Retina (tissue), 1 donor: ENCODE data around the gene GTF3C2.
"Not testable (repeated sequence)": the region's sequence is repeated elsewhere in the genome, so short reads cannot be mapped to it uniquely, and the experiment has no call there.

ENCODE experiments used
- DNase-seq: peaks from one replicate; pipeline ENCODE4 v3.0.0-alpha.2; 2016

GTF3C2 gene

DNA sequence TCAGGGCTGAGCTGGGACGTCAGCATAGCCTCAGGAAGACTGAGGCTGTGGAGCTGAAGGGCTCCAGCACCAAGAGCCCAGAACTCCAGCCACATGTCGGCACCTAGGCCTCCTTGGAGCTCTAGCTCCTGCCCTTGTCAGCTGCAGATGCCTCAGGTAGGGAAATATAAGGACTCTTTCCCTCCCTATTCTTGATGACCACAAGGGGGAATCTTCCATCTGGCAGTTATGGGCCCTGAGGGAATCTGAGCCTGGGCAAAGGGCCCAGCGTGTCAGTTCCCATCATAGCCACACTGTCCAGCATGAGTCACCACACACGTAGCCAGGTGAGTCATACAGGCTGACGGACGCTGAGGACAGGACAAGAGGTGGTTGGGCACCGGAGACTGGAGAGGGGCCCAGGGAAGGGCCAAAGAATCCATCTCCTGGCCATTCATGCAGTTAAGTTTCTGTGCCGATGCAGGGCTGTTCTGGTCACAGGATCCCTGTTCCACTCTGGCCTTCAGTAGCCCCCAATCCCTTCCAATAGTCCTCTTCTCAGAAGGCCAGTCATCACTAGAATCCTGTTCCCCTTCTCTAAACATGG is 35.5 kb downstream of the GTF3C2 start:
- no peak for DNase-seq

DNA sequence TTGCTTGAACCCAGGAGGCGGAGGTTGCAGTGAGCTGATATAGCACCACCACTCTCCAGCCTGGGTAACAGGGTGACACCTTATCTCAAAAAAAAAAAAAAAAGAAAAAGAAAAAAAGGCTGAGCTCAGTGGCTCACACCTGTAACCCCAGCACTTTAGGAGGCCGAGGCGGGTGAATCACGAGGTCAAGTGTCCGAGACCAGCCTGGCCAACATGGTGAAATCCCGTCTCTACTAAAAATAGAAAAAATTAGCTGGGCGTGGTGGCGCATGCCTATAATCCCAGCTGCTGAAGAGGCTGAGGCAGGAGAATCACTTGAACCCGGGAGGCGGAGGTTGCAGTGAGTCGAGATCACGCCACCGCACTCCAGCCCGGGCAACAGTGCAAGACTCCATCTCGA is 36.7 kb downstream of the GTF3C2 start:
- not testable (repeated sequence) for DNase-seq

DNA sequence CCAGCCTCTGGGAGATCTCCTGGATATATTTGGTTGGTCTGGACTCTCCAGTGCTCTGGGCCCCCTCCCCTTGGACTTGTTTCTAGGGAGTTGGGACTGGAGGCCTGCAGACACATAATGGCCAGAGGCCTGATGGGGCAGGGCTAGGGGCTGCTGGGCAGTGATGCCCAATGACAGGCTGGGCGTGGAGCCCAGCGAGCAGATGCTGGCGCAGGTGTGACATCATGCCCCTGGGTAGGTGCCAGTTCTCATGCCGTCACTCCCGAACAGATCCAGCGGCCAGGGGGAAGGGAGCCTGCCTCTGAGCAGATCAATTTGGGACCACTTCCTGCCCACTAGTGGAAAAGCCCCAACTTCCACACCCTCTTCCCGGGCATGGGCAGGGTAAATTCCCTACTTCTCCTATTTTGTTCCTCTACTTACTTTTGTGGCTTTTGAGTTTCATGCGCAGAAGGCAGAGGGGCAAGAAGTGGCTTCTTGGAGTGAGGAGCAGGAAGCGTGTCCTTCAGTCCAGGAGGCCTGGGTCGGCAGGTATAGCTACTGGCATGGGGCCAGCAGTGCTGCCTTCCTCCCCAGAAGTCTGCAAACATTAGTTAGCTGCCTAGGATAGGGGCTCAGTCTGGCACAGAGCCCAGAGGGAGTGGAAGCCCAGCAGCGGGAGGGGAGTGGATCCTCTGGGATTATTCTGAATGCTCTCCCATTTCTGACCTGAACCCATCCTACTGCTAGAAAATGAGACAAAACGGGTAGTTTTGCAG is 39.7 kb downstream of the GTF3C2 start:
- DNase-seq, result no peak

DNA sequence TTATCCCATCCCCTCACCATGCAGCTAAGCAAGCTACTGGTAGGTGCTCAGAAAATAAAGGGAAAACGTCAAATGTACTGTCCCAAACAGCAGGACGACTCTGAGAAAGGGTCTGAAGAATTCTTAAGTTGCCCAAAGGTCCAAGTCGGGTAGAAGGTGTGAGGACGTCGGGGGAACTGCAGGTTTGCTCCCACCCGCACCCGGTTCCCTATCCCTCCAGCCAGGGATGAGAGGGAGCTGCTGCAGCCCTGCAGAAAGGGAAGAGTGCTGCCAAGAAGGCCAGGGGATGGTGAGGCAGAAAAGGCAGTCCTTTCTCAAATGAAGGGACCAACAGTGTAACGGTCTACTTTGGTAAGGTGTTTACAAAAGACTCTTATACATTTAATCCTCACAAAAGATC is 41.4 kb downstream of the GTF3C2 start:
- no peak for DNase-seq

DNA sequence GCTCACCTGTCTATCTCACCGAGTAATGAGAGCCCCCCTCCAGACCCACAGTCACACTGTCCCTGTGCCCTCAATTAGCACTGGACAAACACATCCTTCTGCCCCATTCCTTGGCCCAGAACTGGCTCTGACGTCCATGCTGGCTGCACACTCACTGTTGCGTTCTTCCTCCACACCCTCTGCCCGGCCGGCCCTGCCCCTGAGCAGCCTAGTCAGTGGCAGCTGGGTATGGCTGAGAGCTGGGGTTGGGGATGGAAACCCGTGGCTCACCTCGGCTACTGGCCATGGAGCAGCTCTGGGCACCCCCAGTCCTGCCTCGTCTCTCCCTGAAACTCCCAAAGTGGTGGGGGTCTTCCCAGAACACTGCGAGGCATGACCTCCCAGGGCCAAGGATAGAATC is 41.9 kb downstream of the GTF3C2 start:
- no peak for DNase-seq

DNA sequence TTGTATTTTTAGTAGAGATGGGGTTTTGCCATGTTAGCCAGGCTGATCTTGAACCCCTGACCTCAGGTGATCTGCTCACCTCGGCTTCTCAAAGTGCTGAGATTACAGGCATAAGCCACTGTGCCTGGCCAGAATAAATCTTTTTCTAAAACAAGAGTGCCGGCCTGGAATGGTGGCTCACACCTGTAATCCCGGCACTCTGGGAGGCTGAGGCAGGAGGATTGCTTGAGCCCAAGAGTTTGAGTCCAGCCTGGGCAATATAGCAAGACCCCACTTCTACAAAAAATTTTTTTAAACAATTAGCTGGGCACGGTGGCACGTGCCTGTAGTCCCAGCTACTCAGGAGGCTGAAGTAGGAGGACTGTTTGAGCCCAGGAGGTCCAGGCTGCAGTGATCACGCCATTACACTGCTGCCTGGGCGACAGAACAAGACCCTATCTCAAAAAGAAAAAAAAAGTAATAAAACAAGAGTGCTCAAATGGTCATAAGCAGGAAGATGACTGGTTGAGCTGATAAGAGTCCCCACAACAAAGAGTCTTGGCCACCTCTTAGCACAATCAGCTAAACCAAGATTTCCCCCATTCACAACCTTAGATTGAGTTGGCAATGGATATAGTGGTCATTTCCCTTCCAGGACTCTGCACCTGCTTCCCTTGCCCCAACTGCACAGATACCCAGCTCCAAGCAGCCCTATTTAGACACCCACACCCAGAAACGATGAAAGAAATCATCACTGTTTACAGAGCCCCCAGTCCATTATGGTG is 42.5 kb downstream of the GTF3C2 start:
- DNase-seq, result no peak

DNA sequence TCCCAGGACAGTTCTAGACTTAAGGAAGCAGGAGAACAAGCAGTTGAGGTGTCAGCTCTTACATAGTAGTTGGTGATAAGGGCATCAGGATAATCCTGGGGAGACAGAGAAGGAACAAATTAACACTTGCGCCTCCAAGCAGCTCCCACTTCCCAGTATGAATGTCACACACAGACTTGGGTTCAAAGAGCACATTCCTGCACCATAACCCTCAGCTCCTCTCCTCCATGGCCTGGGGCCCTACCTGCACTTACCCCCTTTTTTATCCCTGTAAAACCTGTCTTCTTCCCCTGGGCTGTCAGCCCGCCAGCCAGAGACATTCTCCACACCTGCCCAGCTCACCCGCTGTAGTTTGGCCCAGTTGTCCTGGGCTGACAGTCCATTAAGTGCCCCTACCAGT is 44.4 kb downstream of the GTF3C2 start:
- no peak for DNase-seq

DNA sequence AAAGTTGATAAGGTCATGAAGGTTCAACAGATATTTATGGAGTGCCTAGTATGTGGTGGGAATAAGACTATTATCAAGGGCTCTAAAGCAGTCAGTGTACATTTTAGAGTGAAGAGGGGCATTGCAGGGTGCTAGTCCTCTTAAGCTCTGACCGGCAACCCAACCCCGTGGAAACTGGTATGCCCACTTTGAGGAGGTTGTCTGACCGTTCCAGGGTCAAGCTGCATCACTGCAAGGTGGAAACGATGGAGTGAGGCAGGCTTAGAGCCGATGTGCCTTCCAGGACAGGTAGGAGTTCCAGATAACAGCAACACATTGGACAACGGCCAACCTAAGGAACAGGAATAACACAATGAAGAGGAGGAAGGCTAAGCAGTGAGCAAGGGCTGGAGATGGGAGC is 46.9 kb downstream of the GTF3C2 start:
- DNase-seq, result no peak

DNA sequence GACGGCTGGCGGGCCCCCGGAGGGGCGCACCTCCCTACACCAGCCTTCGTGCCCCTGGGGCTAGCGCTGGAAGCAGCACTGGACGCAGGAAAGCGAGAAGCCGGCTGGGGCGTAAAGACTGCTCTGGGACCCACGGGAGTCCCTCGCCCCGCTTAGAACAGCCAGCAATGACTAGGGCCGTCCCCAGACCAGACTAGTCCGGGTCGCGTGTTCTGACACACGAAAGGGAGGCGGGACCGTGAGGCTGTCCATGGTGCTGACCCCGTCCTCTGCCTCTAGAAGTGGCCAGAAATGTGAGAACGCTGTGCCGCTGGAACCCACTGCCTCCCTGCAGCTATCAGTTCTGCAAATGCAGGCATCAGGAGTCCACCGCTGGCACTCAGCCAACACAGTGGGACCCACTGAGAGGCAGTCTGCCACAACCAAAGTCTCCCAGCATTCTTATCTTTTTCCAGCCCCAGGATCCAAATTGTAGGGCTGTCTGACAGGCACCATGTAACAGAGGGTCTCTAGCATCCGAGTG is 48.1 kb downstream of the GTF3C2 start, which contains the start of gene UCN:
TSS of gene UCN (minus strand) at position 87 of the 523 bp plus-strand sequence. CDS start 550 bp downstream, outside the sequence.
- no peak for DNase-seq

DNA sequence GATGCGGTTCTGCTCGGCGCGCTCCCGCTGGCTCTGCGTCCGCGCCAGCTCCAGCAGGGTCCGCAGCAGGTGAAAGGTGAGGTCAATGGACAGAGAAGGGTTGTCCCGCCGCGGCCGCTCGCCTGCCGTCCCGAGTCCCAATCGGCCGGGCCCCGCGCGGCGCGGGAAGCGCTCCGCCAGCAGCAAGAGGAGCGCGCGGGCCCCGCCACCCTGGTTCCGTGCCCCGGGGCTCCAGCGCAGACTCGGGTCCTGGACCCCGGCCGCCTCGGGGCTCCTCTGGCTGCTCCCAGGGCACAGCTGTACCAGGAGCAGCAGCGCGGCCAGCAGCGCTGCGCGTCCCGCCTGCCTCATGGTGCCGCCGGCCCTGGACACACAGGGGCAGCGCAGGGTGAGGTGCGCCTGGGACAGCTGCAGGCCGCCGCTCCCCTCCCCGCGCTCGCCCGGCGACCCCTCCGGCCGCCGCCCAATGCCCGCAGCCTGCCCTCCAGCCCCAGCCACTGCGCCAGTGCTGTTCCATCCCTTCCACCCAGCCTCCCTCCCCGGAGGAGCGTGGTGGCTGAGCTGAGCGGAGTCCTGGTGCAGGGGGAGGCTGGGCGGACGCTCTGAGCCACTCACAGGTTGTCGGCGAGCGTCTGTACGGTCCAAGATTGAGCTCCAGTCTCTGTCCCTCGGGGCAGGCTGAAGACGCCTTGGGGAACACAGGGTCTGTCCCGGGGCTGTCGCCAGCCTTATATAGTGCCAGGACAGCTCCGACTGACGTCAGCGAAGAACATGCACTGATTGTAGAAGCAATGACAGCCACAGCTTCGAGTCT is 48.8 kb downstream of the GTF3C2 start:
- DNase-seq, result peak; percentile 67

DNA sequence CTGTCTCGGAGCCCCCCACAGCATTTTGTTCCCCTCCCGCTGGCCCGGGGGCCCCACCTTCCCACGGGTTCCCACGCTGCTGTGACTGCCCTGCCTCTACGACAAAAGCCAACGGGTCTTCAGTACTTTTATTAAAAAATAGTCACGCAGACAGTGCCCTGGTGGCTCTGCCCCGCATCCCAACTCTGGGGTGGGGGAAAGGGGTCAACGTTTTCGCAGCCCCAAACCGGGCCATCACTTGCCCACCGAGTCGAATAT is 49.3 kb downstream of the GTF3C2 start:
- peak; percentile 18 for DNase-seq

DNA sequence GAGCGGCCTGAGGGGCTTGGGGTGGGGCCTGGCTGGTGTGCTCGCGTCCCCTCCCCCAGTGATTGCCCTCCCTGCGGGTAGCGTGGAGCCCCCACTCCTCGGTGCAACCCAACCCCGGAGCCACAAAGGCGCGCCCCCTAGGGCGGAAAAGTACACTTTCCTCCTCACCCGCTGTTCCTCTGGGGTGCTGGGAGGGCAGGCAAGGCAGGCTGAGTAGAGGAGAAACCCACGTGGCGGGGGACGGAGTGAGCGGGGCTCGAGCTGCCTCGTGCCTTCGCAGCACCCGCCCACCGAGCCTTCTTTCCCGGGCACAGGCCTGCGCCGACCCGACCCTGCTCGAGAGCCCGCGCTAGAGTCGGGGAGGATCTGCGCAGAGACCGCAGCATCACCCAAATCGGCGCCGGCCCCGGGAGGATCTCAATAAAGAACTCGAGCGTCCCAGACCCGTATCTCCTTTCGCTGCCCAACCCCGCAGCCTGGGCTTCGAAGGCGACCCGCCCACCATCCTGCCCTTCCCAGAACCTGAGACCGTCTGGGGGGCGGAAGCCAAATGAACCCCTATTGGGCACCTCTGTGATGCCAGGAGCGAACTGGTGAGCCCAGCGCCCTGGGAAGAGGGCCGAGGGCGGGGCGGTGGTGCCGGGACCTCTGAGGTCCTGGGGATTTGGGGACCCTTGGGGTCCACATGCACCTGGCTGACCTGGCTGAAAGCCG is 49.8 kb downstream of the GTF3C2 start:
- peak; percentile 56 for DNase-seq

DNA sequence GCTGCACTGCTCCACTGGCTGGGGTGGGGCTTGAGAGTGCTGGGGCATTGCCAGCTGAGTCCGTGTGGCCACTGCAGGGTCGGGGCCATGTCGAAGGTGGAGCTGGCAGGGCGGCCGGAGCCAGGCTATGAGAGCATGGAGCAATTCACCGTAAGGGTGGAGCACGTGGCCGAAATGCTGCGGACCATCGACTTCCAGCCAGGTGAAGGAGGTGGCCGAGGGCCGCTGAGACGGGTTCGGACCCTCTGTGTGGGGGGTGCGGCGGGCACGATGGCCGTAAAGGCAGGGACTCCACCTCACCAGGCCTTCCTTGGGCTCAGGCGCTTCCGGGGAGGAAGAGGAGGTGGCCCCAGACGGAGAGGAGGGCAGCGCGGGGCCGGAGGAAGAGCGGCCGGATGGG is 50.4 kb downstream of the GTF3C2 start:
- DNase-seq, result peak; percentile 25

DNA sequence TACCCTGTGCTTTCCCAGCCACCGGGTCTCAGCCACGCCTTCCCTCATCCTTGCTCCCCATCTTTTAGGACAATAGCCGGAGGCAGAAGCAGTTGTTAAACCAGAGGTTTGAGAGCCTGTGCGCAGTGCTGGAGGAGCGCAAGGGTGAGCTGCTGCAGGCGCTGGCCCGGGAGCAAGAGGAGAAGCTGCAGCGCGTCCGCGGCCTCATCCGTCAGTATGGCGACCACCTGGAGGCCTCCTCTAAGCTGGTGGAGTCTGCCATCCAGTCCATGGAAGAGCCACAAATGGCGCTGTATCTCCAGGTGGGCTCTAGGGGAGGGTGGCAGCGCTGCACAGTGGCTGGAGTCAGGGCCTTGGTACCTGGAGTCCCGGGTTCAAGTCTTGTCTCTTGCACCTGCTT is 51.0 kb downstream of the GTF3C2 start:
- DNase-seq, result no peak

DNA sequence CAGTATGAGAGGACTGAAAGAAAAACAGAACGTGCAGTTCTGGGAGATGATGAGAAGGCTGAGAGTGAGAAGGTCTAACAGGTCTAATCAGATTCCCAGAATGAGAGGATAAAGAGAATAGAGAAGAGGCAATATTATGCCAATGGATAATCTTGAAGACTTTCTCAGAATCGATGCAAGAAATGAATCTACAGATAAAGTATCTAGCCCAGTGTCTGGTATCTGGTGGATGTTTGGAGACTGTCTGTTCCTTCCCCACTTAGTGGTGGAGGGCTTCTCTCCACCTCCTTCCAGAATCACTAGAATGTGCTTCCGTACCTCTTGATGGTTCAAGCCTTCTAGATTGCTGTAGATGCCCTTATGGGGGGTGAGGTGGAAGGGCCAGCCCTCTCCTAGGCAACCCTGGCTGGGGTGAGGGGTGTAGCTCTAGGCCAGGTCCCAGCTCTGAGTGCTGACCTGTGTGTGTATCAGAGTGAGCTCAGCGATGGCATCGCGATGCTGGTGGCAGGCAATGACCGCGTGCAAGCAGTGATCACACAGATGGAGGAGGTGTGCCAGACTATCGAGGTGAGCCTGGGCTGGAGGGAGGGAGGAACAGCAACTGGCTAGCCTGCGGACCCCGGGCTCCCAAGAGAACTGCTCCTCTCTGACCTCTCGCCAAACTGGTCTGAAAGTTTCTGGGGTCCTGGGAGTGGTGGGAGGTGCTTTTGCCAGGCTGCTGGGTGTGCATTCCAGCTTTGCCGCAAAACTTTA is 51.9 kb downstream of the GTF3C2 start:
- no peak for DNase-seq

DNA sequence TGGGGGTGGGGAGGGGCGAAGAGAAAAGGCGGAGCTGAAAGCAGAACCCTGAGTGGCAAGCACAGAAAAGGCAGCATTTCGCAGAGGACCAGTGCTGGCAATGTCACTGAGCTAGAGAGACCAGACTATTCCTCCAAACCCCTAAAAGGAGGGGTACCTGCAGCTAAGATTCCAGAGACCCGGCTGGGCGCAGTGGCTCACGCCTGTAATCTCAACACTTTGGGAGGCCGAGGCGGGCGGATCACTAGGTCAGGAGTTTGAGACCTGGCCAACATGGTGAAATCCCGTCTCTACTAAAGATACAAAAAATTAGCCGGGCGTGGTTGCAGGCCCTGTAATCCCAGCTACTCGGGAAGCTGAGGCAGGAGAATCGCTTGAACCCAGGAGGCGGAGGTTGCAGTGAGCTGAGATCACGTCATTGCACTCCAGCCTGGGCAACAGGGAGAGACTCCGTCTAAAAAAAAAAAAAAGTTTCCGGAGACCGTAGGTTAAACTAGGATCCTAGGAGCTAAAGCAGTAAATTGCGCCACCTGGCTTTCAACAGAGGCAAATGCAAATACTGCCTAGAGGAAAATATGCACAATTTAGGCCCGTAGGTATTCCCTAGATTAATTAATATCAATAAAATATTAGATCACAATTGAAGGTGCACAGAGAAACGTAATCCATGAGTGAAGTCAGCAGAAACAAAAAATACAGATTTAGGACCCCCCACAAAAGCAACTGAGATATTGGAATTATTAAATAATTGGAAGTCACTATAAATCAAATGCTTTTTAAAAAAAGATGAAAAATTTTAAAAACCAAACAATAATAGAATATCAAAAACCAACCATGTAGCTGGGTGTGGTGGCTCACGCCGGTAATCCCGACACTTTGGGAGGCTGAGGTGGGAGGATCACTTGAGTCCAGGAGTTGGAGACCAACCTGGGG is 53.2 kb downstream of the GTF3C2 start:
- DNase-seq, result peak; percentile 57

DNA sequence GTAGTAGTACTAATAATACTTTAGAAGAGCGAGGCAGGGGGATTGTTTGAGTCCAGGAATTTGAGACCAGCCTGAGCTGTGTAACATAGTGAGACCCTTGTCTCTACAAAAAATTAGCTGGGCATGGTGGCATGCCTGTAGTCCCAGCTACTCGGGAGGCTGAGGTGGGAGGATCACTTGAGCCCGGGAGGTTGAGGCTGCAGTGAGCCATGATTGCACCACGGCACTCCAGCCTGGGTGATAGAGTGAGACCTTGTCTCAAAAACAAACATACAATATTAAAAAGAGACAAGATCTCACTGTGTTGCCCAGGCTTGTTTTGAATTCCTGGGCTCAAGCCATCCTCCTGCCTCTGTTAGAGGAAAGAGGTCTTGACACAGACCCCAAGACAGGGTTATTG is 56.0 kb downstream of the GTF3C2 start:
- DNase-seq, result not testable (repeated sequence)

DNA sequence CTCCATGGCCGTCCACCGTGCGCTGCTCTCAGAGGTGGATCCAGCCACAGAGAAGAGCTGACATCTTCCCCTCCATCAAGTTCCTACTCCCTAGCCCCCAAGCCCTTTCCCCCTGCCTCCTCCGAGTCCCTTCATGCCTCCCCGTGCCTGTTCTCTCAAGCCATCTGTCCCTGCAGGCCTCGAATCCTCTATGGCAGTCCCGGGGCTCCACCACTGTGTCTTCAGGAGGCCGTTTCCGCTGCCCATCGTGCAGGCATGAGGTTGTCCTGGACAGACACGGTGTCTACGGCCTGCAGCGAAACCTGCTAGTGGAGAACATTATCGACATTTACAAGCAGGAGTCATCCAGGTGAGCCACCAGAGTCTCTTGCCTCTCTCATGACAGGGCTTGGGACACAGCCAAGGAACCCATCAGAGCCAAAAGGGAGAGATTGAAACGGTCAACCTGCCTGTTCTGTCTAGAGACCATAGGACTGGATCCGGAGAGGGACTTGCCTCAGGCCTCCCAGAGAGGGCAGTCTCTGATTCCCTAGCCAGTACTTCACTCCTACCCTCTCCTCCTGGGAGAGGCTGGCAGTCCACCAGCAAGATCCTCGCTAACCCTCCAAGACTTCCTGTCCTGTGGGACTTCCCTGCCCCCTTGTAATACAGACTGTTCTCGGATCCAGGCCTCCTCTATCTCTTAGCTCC is 58.0 kb downstream of the GTF3C2 start:
- no peak for DNase-seq

DNA sequence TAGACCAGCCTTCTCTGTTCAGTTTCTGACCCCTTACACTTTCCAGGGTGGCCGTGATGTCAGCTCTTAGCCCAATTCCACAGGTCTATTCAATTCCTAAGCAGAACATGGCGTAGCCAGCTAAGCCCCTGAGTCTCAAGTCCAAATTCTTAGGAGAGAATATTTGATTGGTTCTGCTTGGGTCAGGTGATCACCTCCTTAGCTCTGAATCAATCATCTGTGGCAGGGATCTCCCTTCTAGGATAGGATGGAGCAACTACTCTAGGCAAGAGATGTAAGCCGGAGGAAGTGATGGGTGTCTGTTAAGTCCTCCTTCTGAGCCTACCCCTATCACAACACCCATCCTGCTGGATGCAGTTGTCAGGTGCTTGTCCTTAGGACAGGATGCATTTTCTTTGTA is 59.4 kb downstream of the GTF3C2 start:
- DNase-seq, result no peak

DNA sequence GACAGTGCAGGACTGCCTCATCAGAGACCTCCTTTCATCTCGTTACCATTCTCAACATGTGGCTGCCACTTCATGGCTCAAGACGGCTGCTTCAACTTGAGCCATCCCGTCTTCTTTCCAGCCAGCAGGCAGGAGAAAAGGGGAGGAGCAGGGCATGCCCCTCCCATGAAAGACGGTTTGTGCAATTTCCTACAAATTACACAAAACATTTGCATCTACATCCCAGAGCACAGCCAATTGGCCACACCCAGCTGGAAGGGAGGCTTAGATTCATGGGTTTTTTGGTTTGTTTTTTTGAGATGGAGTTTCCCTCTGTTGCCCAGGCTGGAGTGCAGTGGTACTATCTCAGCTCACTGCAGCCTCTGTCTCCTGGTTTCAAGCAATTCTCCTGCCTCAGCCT is 60.1 kb downstream of the GTF3C2 start:
- DNase-seq, result no peak
